Esophagus squamous epithelium (tissue), 5 donors: Measurements from ENCODE around the gene HES5. TPM values are rescaled to one million over a fixed set of nuclear protein-coding genes. Genes with fewer than 3 reads are reported as not detected.

Source experiments
- DNase-seq: peaks from one replicate; lab custom pipeline; 2025; lab: John Stamatoyannopoulos, UW
- H3K27ac ChIP-seq, 4 donors: fragments of 200-600 bp; sonication (generic); one replicate each; pipeline ENCODE4 v1.5.1; 2016 to 2019; ENCODE audit warnings: mild to moderate bottlenecking in 1 of 4
- H3K27me3 ChIP-seq, 4 donors: fragments of 200-600 bp; sonication (generic); 1 replicate in 3 of 4; 2 replicates in 1 of 4; pipeline versions ENCODE4 v1.5.1 to v1.6.0; 2017 to 2021; ENCODE audit warnings: antibody characterized with exemption in 1 of 4
- H3K36me3 ChIP-seq, 3 donors: fragments of 200-600 bp; sonication (generic); one replicate each; pipeline ENCODE4 v1.5.1; 2016 to 2019
- H3K4me1 ChIP-seq, 3 donors: fragments of 200-600 bp; sonication (generic); one replicate each; pipeline ENCODE4 v1.5.1; 2017 to 2019
- H3K4me3 ChIP-seq, 4 donors: fragments of 200-600 bp; sonication (generic); 1 replicate in 3 of 4; 2 replicates in 1 of 4; pipeline ENCODE4 v1.5.1; 2016 to 2019; ENCODE audit warnings: mild to moderate bottlenecking in 2 of 4, moderate library complexity in 1 of 4
- H3K9me3 ChIP-seq, 3 donors: fragments of 200-600 bp; sonication (generic); one replicate each; pipeline ENCODE4 v1.5.1; 2016 to 2019
- CTCF ChIP-seq, 6 experiments: fragments of 450-650 bp in 4 of 6; fragments of 200-600 bp in 2 of 6; sonication (generic) in 2 of 6; IDR thresholded peaks; one replicate each; pipeline ENCODE4 v1.5.1; 2016 to 2019; ENCODE audit warnings: antibody characterized with exemption in 6 of 6, mild to moderate bottlenecking in 4 of 6, moderate library complexity in 4 of 6
- POLR2A ChIP-seq, 4 donors: fragments of 450-650 bp; IDR thresholded peaks; one replicate each; pipeline ENCODE4 v1.6.1; 2017; ENCODE audit warnings: antibody characterized with exemption in 4 of 4, mild to moderate bottlenecking in 4 of 4, moderate library complexity in 3 of 4
- WGBS, 2 donors: methylation state at CpG; one replicate each; pipeline ENCODE4 v1.1.5; 2018; 5-methylcytosine and 5-hydroxymethylcytosine counted together
- intact Hi-C: fragments of 100-400 bp; cut with DNase I; formaldehyde crosslinking; loops from one replicate; pipeline ENCODE4 v1.15.0; 2022
- total RNA-seq, 4 donors: library from RNA; depleted of rRNA; stranded (reverse); fragments of >200 nt; gene quantifications; one replicate each; pipeline ENCODE4 v1.1.0, GENCODE V29; 2016
- donor health status: DM: yes; HTN: yes; CAD: no.

Gene HES5
- total RNA-seq, 4 donors from 2014 or later, result 0.35 to 0.76 (median 0.70) TPM; not detected in 1

DNA sequence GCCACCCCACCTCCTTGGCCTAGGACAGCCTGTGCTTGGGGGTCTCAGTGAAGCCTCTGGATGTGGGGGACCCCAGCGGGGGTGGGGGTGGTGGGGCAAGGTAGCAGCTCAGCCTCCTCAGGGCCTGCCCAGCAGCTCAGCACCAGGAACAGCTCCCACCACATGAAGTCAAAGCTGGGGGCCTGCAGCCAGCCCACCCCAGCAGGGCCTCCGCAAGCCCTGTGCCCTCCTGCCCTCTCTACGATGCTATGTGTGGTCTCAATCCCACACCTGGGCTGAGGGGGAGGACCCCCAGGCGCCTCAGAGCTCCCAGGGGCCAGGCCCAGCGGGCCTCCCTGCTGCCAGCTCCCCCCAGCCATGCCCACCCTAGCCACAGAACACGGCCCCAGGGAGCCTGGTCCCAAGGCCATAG lies 22.3 kb downstream of the HES5 start:
- TF ChIP-seq POLR2A (IDR thresholded peaks at IDR 0.05), result no peak
- TF ChIP-seq CTCF (IDR thresholded peaks at IDR 0.05), result no peak
- Histone ChIP-seq H3K9me3 (no peaks in the 10 kb centered on the region), H3K4me1 (peaks cover 0 to 29% (median 0%) of the 10 kb centered on the region in 3 donors), H3K27me3 (peaks cover 0 to 25% (median 0%) of the 10 kb centered on the region in 4 donors), H3K27ac (no peak overlapping the region), H3K36me3 (peaks cover 22 to 72% (median 42%) of the 10 kb centered on the region in 3 donors), H3K4me3 (no peak overlapping the region)
- no peak for DNase-seq
- intact Hi-C loops, result no loop called here
- WGBS, 2 donors, result no CpG with 5 or more reads among the region's 6 CpGs

GRCh38 chr1:2506901-2507565 lies 23.0 kb downstream of the HES5 start:
- TF ChIP-seq POLR2A (IDR thresholded peaks at IDR 0.05) (no peak), CTCF (IDR thresholded peaks at IDR 0.05) (no peak)
- no peak for DNase-seq
- intact Hi-C loops, result no loop called here
- Histone ChIP-seq H3K4me1 (peaks cover 0 to 29% (median 0%) of the 10 kb centered on the region in 3 donors), H3K9me3 (no peaks in the 10 kb centered on the region), H3K4me3 (no peak overlapping the region), H3K36me3 (peaks cover 22 to 72% (median 36%) of the 10 kb centered on the region in 3 donors), H3K27me3 (peaks cover 0 to 32% (median 0%) of the 10 kb centered on the region in 4 donors), H3K27ac (no peak overlapping the region)
- 80% methylated on average over 2 of the region's 15 CpGs; no CpG with 5 or more reads in 1 of the 2 donors for WGBS, 2 donors

DNA sequence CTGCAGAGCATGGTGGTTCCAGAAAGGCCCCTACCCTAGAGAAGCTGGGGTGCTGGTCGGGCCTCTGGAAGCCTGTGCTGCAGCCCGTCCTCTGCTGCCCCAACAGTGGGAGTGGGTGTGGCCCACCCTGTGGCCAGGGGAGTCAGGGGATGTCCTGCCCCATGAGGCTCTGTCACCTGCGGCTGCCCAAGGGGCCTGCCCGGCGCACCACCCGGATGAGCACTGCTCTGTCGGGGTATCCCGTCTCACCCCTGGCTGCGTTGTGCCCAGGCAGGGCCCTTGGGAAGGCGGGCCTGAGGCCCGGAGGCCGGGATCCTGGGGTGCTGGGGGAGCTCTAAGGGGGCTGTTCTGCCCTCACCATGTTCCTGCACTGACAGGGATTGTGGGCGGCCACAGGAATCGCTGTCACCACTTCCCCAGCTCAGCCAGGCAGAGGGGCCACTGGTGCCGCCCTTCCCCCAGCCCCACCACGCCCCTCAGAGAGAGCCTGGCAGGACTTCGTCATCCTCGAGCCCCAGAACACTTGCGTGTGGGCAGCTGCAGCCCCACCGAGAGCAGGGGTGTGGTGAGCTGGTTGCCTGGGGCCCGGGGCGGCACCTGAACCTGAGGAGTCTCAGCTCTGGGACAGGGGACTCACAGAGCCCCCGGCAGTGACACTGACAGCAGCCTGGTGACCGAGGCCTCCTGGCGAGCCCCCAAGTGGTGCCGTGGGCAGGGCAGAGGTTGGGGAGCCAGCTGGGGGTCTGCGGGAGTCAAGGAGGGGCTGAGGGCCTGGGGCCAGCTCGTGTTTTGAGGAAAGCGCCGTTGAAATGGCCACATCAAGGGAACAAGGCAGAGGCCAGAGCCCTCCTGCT lies 23.8 kb downstream of the HES5 start:
- 73% methylated on average over 3 of the region's 30 CpGs; no CpG with 5 or more reads in 1 of the 2 donors for WGBS, 2 donors
- intact Hi-C loops, result no loop called here
- no peak for DNase-seq

GRCh38 chr1:2505461-2505994 lies 24.5 kb downstream of the HES5 start:
- no peak for DNase-seq
- H3K27me3 ChIP-seq, result peaks cover 0 to 45% (median 0%) of the 10 kb centered on the region in 4 donors
- WGBS, 2 donors, result 60 to 61% methylated on average over 6 to 11 of the region's 21 CpGs
- peaks cover 13 to 65% (median 21%) of the 10 kb centered on the region in 3 donors for H3K36me3 ChIP-seq
- TF ChIP-seq POLR2A (IDR thresholded peaks at IDR 0.05) (no peak), CTCF (IDR thresholded peaks at IDR 0.05) (no peak)
- peaks cover 0 to 29% (median 0%) of the 10 kb centered on the region in 3 donors for H3K4me1 ChIP-seq
- no peak overlapping the region for H3K4me3 ChIP-seq
- no peak overlapping the region for H3K27ac ChIP-seq
- intact Hi-C loops, result no loop called here
- H3K9me3 ChIP-seq, result no peaks in the 10 kb centered on the region

More for the DNA sequence above, 23.8 kb downstream of the HES5 start:
- Histone ChIP-seq H3K27me3 (peaks cover 0 to 40% (median 0%) of the 10 kb centered on the region in 4 donors), H3K4me1 (peaks cover 0 to 29% (median 0%) of the 10 kb centered on the region in 3 donors), H3K27ac (no peak overlapping the region), H3K36me3 (peaks cover 20 to 72% (median 28%) of the 10 kb centered on the region in 3 donors), H3K9me3 (no peaks in the 10 kb centered on the region), H3K4me3 (no peak overlapping the region)
- TF ChIP-seq POLR2A (IDR thresholded peaks at IDR 0.05), result no peak
- no peak for TF ChIP-seq CTCF (IDR thresholded peaks at IDR 0.05)
